ENCODE measurements around the gene USH1G.

The USH1G gene

GRCh38 chr17:74904687-74905409 is 18.2 kb downstream of the USH1G start:
- TF ChIP-seq EZH2phosphoT487 (IDR thresholded peaks at IDR 0.05; ENCODE audit: low read depth) (no peak), CTCF (IDR thresholded peaks at IDR 0.05; ENCODE audit: low read depth, low read length) (no peak)
- Histone ChIP-seq H3K9me3 (ENCODE audit: insufficient read depth, low read length) (no peaks in the 10 kb centered on the region), H3K4me2 (ENCODE audit: low read length) (no peak overlapping the region)

GRCh38 chr17:74903671-74904070 is 19.4 kb downstream of the USH1G start:
- Histone ChIP-seq H3K9ac (ENCODE audit: low read length) (no peak overlapping the region), H3K4me3 (ENCODE audit: low read length) (no peak overlapping the region), H3K36me3 (replicated peaks; ENCODE audit: low read depth, low read length) (no peaks in the 10 kb centered on the region), H2AFZ (ENCODE audit: low read depth, low read length) (no peak overlapping the region), H4K20me1 (ENCODE audit: insufficient read depth, low read length) (no peaks in the 10 kb centered on the region), H3K27ac (ENCODE audit: low read length) (no peak overlapping the region), H3K27me3 (ENCODE audit: low read depth, low read length) (no peaks in the 10 kb centered on the region), H3K4me1 (ENCODE audit: low read length) (no peaks in the 10 kb centered on the region), H3K79me2 (ENCODE audit: low read length) (no peaks in the 10 kb centered on the region), H3K9me3 (ENCODE audit: insufficient read depth, low read length) (no peaks in the 10 kb centered on the region), H3K4me2 (ENCODE audit: low read length) (no peak overlapping the region)
- TF ChIP-seq CTCF (IDR thresholded peaks at IDR 0.05; ENCODE audit: low read depth, low read length) (no peak), EZH2phosphoT487 (IDR thresholded peaks at IDR 0.05; ENCODE audit: low read depth) (no peak)

More at GRCh38 chr17:74904687-74905409, 18.2 kb downstream of the USH1G start:
- H4K20me1 ChIP-seq (ENCODE audit: insufficient read depth, low read length), result no peaks in the 10 kb centered on the region
- no peaks in the 10 kb centered on the region for H3K4me1 ChIP-seq (ENCODE audit: low read length)
- no peak overlapping the region for H3K27ac ChIP-seq (ENCODE audit: low read length)
- no peaks in the 10 kb centered on the region for H3K36me3 ChIP-seq (replicated peaks; ENCODE audit: low read depth, low read length)
- no peaks in the 10 kb centered on the region for H3K27me3 ChIP-seq (ENCODE audit: low read depth, low read length)
- no peak overlapping the region for H2AFZ ChIP-seq (ENCODE audit: low read depth, low read length)
- H3K9ac ChIP-seq (ENCODE audit: low read length), result no peak overlapping the region
- H3K79me2 ChIP-seq (ENCODE audit: low read length), result no peaks in the 10 kb centered on the region
- H3K4me3 ChIP-seq (ENCODE audit: low read length), result no peak overlapping the region

GRCh38 chr17:74903034-74903433 is 20.0 kb downstream of the USH1G start:
- Histone ChIP-seq H3K4me2 (ENCODE audit: low read length) (no peak overlapping the region), H4K20me1 (ENCODE audit: insufficient read depth, low read length) (no peaks in the 10 kb centered on the region), H3K9ac (ENCODE audit: low read length) (no peak overlapping the region), H3K4me3 (ENCODE audit: low read length) (no peak overlapping the region), H3K27me3 (ENCODE audit: low read depth, low read length) (no peaks in the 10 kb centered on the region), H2AFZ (ENCODE audit: low read depth, low read length) (no peak overlapping the region), H3K9me3 (ENCODE audit: insufficient read depth, low read length) (no peaks in the 10 kb centered on the region), H3K79me2 (ENCODE audit: low read length) (no peaks in the 10 kb centered on the region), H3K27ac (ENCODE audit: low read length) (no peak overlapping the region), H3K36me3 (replicated peaks; ENCODE audit: low read depth, low read length) (no peaks in the 10 kb centered on the region), H3K4me1 (ENCODE audit: low read length) (no peaks in the 10 kb centered on the region)
- TF ChIP-seq CTCF (IDR thresholded peaks at IDR 0.05; ENCODE audit: low read depth, low read length) (no peak), EZH2phosphoT487 (IDR thresholded peaks at IDR 0.05; ENCODE audit: low read depth) (no peak)

GRCh38 chr17:74901353-74902135 is 21.5 kb downstream of the USH1G start:
- no peak overlapping the region for H2AFZ ChIP-seq (ENCODE audit: low read depth, low read length)
- no peaks in the 10 kb centered on the region for H3K79me2 ChIP-seq (ENCODE audit: low read length)
- H3K9ac ChIP-seq (ENCODE audit: low read length), result no peak overlapping the region
- H3K9me3 ChIP-seq (ENCODE audit: insufficient read depth, low read length), result no peaks in the 10 kb centered on the region
- H3K4me3 ChIP-seq (ENCODE audit: low read length), result no peak overlapping the region
- TF ChIP-seq EZH2phosphoT487 (IDR thresholded peaks at IDR 0.05; ENCODE audit: low read depth) (no peak), CTCF (IDR thresholded peaks at IDR 0.05; ENCODE audit: low read depth, low read length) (no peak)
- H3K4me2 ChIP-seq (ENCODE audit: low read length), result no peak overlapping the region
- H3K27me3 ChIP-seq (ENCODE audit: low read depth, low read length), result peaks cover 3% of the 10 kb centered on the region; the same call in 1 of the 2 replicates
- no peaks in the 10 kb centered on the region for H4K20me1 ChIP-seq (ENCODE audit: insufficient read depth, low read length)
- no peak overlapping the region for H3K27ac ChIP-seq (ENCODE audit: low read length)
- no peaks in the 10 kb centered on the region for H3K4me1 ChIP-seq (ENCODE audit: low read length)
- no peaks in the 10 kb centered on the region for H3K36me3 ChIP-seq (replicated peaks; ENCODE audit: low read depth, low read length)
